Left renal pelvis (tissue), 4 donors: ENCODE data around the gene PSMD7. TPM values are rescaled to one million over a fixed set of nuclear protein-coding genes. Genes with fewer than 3 reads are reported as not detected.
A peak's percentile ranks its signal among the peaks of the same experiment; 100 is the strongest.

Source experiments
- DNase-seq, 4 donors: peaks; one replicate each; pipeline ENCODE4 v3.0.0-alpha.2; 2013; ENCODE audit warnings: low read depth in 4 of 4, low spot score in 3 of 4
- polyA plus RNA-seq, 4 donors: library from polyadenylated mRNA; unstranded; fragments of 120-200 nt; gene quantifications; one replicate each; pipeline ENCODE4 v1.2.1, GENCODE V29; 2013; ENCODE audit not compliant: insufficient read length in 4 of 4

The PSMD7 gene
- 100 to 1,000 TPM in 2 of 4 donors, 10 to 100 TPM in 2; 75.7 to 108 (median 97.8) TPM for polyA plus RNA-seq

- DNase-seq = peak; percentile 81 to 86 (median 84)
Observed at GRCh38 chr16:74296432-74297144, at the start of gene PSMD7. Gene PSMD7 (plus strand): TSS chr16:74296814. CDS start chr16:74296915, 101 bp downstream.

GRCh38 chr16:74249254-74249653, 47.4 kb upstream of the PSMD7 start:
- DNase-seq = no peak

GRCh38 chr16:74249846-74250245, 46.8 kb upstream of the PSMD7 start:
- no peak for DNase-seq

GRCh38 chr16:74252329-74252728, 44.3 kb upstream of the PSMD7 start:
- no peak for DNase-seq

- no peak for DNase-seq
Observed at GRCh38 chr16:74253161-74253938, 43.3 kb upstream of the PSMD7 start.

- DNase-seq = no peak
Observed at GRCh38 chr16:74257061-74257460, 39.6 kb upstream of the PSMD7 start.

- no peak for DNase-seq
Observed at GRCh38 chr16:74261068-74261467, 35.5 kb upstream of the PSMD7 start.

GRCh38 chr16:74264811-74265210, 31.8 kb upstream of the PSMD7 start:
- DNase-seq = no peak

- peak in 1 of 4 donors; percentile 8 for DNase-seq
Observed at GRCh38 chr16:74268372-74268782, 28.2 kb upstream of the PSMD7 start.

- no peak for DNase-seq
Observed at GRCh38 chr16:74271872-74272271, 24.7 kb upstream of the PSMD7 start.

GRCh38 chr16:74275031-74275636, 21.5 kb upstream of the PSMD7 start:
- DNase-seq = no peak

GRCh38 chr16:74275711-74276110, 20.9 kb upstream of the PSMD7 start:
- DNase-seq = no peak

GRCh38 chr16:74277974-74278373, 18.6 kb upstream of the PSMD7 start:
- DNase-seq = no peak

- no peak for DNase-seq
Observed at GRCh38 chr16:74279266-74279665, 17.3 kb upstream of the PSMD7 start.

- no peak for DNase-seq
Observed at GRCh38 chr16:74279805-74280204, 16.8 kb upstream of the PSMD7 start.

- no peak for DNase-seq
Observed at GRCh38 chr16:74280448-74280847, 16.2 kb upstream of the PSMD7 start.

- no peak for DNase-seq
Observed at GRCh38 chr16:74281300-74281699, 15.3 kb upstream of the PSMD7 start.

- no peak for DNase-seq
Observed at GRCh38 chr16:74283716-74284115, 12.9 kb upstream of the PSMD7 start.

- no peak for DNase-seq
Observed at GRCh38 chr16:74288065-74288464, 8.5 kb upstream of the PSMD7 start.

- no peak for DNase-seq
Observed at GRCh38 chr16:74290356-74290755, 6.3 kb upstream of the PSMD7 start.

GRCh38 chr16:74291176-74291575, 5.4 kb upstream of the PSMD7 start:
- no peak for DNase-seq
